A673 (cell line): Measurements from ENCODE around the gene FREM1. TPM values are rescaled to one million over a fixed set of nuclear protein-coding genes. Genes with fewer than 3 reads are reported as not detected.

Experiments used
- BruUV-seq: library from RNA; stranded (reverse); fragments of 400-500 nt; replicated peaks from 2 replicates; lab custom pipeline; 2021; lab: Mats Ljungman, UMichigan
- CTCF ChIA-PET: fragments of 300-600 bp; sonication (Branson Sonifier 250); formaldehyde crosslinking; loops from one replicate; lab custom pipeline; 2022; ENCODE audit warnings: antibody characterized with exemption; lab: Charles Lee
- POLR2A ChIA-PET: fragments of 300-600 bp; sonication (Branson Sonifier 250); formaldehyde crosslinking; loops from one replicate; lab custom pipeline; 2022; ENCODE audit warnings: antibody characterized with exemption; ENCODE audit not compliant: low non-redundant PET; lab: Charles Lee
- DNase-seq: peaks from one replicate; pipeline ENCODE4 v3.0.0-alpha.2; 2015; ENCODE audit warnings: low spot score
- H3K27ac ChIP-seq: fragments of 200-600 bp; sonication (generic); 2 replicates; pipeline ENCODE4 v1.5.1; 2016; ENCODE audit warnings: mixed run types, low read depth, mild to moderate bottlenecking, mixed read lengths, antibody characterized with exemption, low read length; ENCODE audit not compliant: poor library complexity, severe bottlenecking
- H3K27me3 ChIP-seq: fragments of 200-600 bp; sonication (generic); replicated peaks from 2 replicates; pipeline ENCODE4 v1.6.1; 2017; ENCODE audit warnings: mixed run types, low read depth, mild to moderate bottlenecking, mixed read lengths, antibody characterized with exemption, low read length; ENCODE audit not compliant: insufficient read depth, poor library complexity
- H3K36me3 ChIP-seq: fragments of 200-600 bp; sonication (generic); 2 replicates; pipeline ENCODE4 v1.6.1; 2016; ENCODE audit warnings: mixed run types, mild to moderate bottlenecking, mixed read lengths, antibody characterized with exemption, low read length; ENCODE audit not compliant: insufficient read depth, poor library complexity, severe bottlenecking
- H3K4me1 ChIP-seq: fragments of 200-600 bp; sonication (generic); 2 replicates; pipeline ENCODE4 v1.6.1; 2017; ENCODE audit warnings: mixed run types, mild to moderate bottlenecking, mixed read lengths, antibody characterized with exemption, low read length; ENCODE audit not compliant: insufficient read depth, poor library complexity, severe bottlenecking
- H3K4me3 ChIP-seq: fragments of 200-600 bp; sonication (generic); 2 replicates; pipeline ENCODE4 v1.5.1; 2016; ENCODE audit warnings: low read depth, mixed run types, mild to moderate bottlenecking, mixed read lengths, low read length; ENCODE audit not compliant: poor library complexity, severe bottlenecking
- H3K9me3 ChIP-seq: fragments of 200-600 bp; sonication (generic); 2 replicates; pipeline ENCODE4 v1.6.1; 2016; ENCODE audit warnings: mixed run types, low read depth, mild to moderate bottlenecking, mixed read lengths, antibody characterized with exemption, low read length; ENCODE audit not compliant: poor library complexity, severe bottlenecking
- EZH2 ChIP-seq: fragments of 200-600 bp; sonication (generic); IDR thresholded peaks from 2 replicates; pipeline ENCODE4 v1.6.1; 2017; ENCODE audit warnings: borderline replicate concordance, low read depth, mild to moderate bottlenecking, mixed read lengths, antibody characterized with exemption, low read length; ENCODE audit not compliant: poor library complexity, severe bottlenecking
- intact Hi-C: fragments of 100-400 bp; cut with micrococcal nuclease; formaldehyde crosslinking; loops from one replicate; pipeline ENCODE4 v1.10.0; 2022; ENCODE audit not compliant: unreplicated experiment
- total RNA-seq: library from RNA; stranded (reverse); gene quantifications from 2 replicates; pipeline ENCODE4 v1.2.3, GENCODE V29; 2021
- TF ChIP-seq, protein P1 (sequence below): fragments of 300-800, 200-600 bp; sonication (generic); conservative IDR thresholded peaks from 2 replicates; pipeline ENCODE4 v1.5.1; 2017; ENCODE audit warnings: low read depth, mild to moderate bottlenecking, antibody characterized with exemption, low read length, moderate library complexity, mixed read lengths

Gene FREM1
- total RNA-seq, 1 experiment from 2014 or later = 4.2 TPM

DNA sequence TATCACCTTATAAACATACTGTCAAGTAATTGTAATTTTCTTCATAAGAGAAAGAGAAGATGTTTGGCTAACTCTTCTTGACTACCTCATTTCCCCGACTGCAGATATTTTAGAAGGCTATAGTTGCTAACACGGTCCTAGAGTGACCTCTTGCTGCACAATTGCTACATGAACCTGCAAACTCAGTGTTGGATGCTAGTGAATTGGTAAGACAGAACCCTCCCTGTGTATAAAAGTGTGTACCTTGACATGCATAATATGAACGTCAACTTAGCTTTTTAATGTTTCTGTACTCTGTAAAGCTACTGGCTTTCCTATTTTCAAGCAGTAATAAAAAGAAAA, 141.0 kb downstream of the FREM1 start:
- DNase-seq = peak; percentile 61
- peaks cover 17% of the 10 kb centered on the region for H3K4me1 ChIP-seq
- H3K9me3 ChIP-seq = no peaks in the 10 kb centered on the region
- no peak overlapping the region for H3K4me3 ChIP-seq
- no peak overlapping the region for H3K27ac ChIP-seq
- H3K27me3 ChIP-seq = no peaks in the 10 kb centered on the region
- CTCF ChIA-PET = no interaction called here
- POLR2A ChIA-PET = no interaction called here
- H3K36me3 ChIP-seq = no peaks in the 10 kb centered on the region
- TF ChIP-seq, protein P1, sequence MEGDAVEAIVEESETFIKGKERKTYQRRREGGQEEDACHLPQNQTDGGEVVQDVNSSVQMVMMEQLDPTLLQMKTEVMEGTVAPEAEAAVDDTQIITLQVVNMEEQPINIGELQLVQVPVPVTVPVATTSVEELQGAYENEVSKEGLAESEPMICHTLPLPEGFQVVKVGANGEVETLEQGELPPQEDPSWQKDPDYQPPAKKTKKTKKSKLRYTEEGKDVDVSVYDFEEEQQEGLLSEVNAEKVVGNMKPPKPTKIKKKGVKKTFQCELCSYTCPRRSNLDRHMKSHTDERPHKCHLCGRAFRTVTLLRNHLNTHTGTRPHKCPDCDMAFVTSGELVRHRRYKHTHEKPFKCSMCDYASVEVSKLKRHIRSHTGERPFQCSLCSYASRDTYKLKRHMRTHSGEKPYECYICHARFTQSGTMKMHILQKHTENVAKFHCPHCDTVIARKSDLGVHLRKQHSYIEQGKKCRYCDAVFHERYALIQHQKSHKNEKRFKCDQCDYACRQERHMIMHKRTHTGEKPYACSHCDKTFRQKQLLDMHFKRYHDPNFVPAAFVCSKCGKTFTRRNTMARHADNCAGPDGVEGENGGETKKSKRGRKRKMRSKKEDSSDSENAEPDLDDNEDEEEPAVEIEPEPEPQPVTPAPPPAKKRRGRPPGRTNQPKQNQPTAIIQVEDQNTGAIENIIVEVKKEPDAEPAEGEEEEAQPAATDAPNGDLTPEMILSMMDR = peak; percentile 27; the same call in 1 of the 2 replicates
- no peak for TF ChIP-seq EZH2
- intact Hi-C loops = loop anchor here (2.0 to 5.0 kb wide), 5 partner anchors 50 to 1342 kb away; no protein-coding TSS in a partner anchor
- no TSS peak for BruUV-seq

DNA sequence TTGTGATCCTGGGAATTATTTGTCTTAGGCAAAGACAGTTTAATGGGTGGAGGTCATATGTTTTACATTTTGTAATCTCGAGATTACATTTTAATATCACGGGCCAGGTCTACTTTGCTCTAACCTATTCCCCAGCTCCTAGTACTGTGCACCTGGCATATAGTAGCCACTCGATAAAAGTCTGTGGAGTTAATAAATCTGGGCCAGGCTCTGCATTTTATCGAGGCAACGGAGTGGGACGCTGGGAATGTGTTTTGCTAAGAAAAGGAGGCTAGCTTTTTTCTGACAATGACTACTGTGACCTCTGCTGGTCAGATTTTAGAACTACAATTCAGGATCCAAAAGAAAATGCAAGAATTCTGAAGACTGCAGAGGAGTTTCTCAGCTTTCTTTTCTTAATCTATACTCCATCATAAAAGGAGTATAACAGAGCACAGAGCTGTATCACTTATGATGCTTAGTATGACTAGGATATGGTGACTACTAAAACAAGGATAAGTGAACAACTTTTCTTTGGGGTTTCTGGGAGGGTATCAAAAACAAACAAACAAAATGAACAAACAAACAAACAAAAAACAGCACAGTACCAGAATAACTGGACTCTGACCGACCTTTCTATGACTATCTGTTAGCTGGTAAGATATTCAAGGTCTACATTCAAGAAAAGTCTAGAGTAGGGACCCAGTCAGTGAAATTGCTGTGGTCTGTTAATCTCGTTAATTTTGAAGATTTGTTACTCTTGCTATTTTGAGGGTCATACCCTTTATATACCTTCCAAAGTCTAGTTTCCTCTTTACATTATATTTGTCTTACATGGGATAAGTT, 141.6 kb downstream of the FREM1 start:
- peak; percentile 75 for DNase-seq
- intact Hi-C loops = loop anchor here (2.0 to 5.0 kb wide), 5 partner anchors 50 to 1341 kb away; no protein-coding TSS in a partner anchor
- Histone ChIP-seq H3K36me3 (no peaks in the 10 kb centered on the region), H3K27ac (no peak overlapping the region), H3K4me1 (peaks cover 17% of the 10 kb centered on the region), H3K9me3 (no peaks in the 10 kb centered on the region), H3K27me3 (no peaks in the 10 kb centered on the region), H3K4me3 (no peak overlapping the region)
- TF ChIP-seq, protein P1 = peak; percentile 62
- TF ChIP-seq EZH2 = no peak
- CTCF ChIA-PET = interaction anchor here (0.7 to 0.9 kb wide), 2 partner anchors 335 to 366 kb away, joined by 3 read pairs; no protein-coding TSS in a partner anchor
- no TSS peak for BruUV-seq
- POLR2A ChIA-PET = no interaction called here

DNA sequence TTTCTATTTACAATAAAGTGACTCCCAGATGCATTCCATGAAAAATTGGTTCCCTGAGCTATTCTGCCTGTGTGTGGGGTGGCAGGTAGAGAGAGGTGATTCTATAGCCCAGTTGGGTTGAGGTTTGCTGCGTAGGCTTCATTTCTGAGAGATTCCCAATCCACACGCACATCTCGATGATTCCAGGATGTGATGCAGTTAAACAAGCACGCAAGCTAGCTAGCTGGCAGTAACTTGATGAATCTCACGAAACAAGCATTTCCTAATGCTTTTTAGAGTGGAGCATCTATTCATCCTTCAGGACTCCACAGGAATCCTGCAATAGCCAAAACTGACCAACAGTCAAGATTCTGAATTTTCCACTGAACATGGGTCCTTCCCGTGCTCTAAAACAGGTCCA, 143.9 kb downstream of the FREM1 start:
- Histone ChIP-seq H3K4me3 (no peak overlapping the region), H3K27ac (no peak overlapping the region), H3K9me3 (no peaks in the 10 kb centered on the region), H3K4me1 (peaks cover 17% of the 10 kb centered on the region), H3K27me3 (no peaks in the 10 kb centered on the region), H3K36me3 (no peaks in the 10 kb centered on the region)
- TF ChIP-seq EZH2 = no peak
- TF ChIP-seq, protein P1 = no peak
- intact Hi-C loops = loop anchor here (5.0 kb wide), 2 partner anchors 104 to 1339 kb away; no protein-coding TSS in a partner anchor
- no peak for DNase-seq
- POLR2A ChIA-PET = no interaction called here
- BruUV-seq = no TSS peak
- CTCF ChIA-PET = interaction anchor here (1.3 kb wide), 1 partner anchor 301 kb away, joined by 3 read pairs; no protein-coding TSS in a partner anchor
